HEK293 (cell line): Measurements from ENCODE around the gene SOCS6.

Experiments used
- CTCF ChIA-PET: fragments of 350-600 bp; formaldehyde crosslinking; extraction: SDS; loops from one replicate; lab custom pipeline; 2021; ENCODE audit warnings: antibody characterized with exemption; lab: Yijun Ruan, JAX
- POLR2A ChIA-PET: fragments of 300-600 bp; formaldehyde crosslinking; extraction: SDS; loops from one replicate; lab custom pipeline; 2020; ENCODE audit warnings: antibody characterized with exemption, inconsistent platforms; lab: Yijun Ruan, JAX
- H3K27ac ChIP-seq: fragments of 200-500 bp; sonication (Bioruptor generic); 2 replicates; pipeline ENCODE4 v1.5.1; 2014; ENCODE audit warnings: low read depth, low read length, control low read depth, inconsistent platforms; ENCODE audit errors: extremely low read depth
- H3K36me3 ChIP-seq, 2 experiments: fragments of 200-500 bp in 1 of 2; sonication (Bioruptor generic) in 1 of 2; 1 replicate in 1 of 2; 2 replicates in 1 of 2; pipeline ENCODE4 v1.5.1; 2014 to 2017; ENCODE audit warnings: inconsistent platforms in 2 of 2, low read length in 2 of 2; ENCODE audit not compliant: control insufficient read depth in 2 of 2, insufficient read depth in 1 of 2
- H3K4me1 ChIP-seq: fragments of 200-500 bp; sonication (Bioruptor generic); 2 replicates; pipeline ENCODE4 v1.5.1; 2014; ENCODE audit warnings: mild to moderate bottlenecking, low read length, inconsistent platforms; ENCODE audit not compliant: control insufficient read depth, insufficient read depth
- H3K4me3 ChIP-seq: 2 replicates; pipeline ENCODE4 v1.5.1; 2011; ENCODE audit warnings: low read depth, mild to moderate bottlenecking, control low read depth, low read length, moderate library complexity
- H3K9me3 ChIP-seq: fragments of 200-500 bp; sonication (Bioruptor generic); 2 replicates; pipeline ENCODE4 v1.5.1; 2014; ENCODE audit warnings: low read depth, low read length, inconsistent platforms; ENCODE audit not compliant: control insufficient read depth, insufficient read depth
- BCL11A ChIP-seq: fragments of 450-650 bp; formaldehyde crosslinking; IDR thresholded peaks from 2 replicates; pipeline ENCODE4 v1.5.1; 2016; ENCODE audit warnings: low read depth, missing biosample characterization, missing genetic modification characterization
- EGR2 ChIP-seq: fragments of 450-650 bp; formaldehyde crosslinking; IDR thresholded peaks from 2 replicates; pipeline ENCODE4 v1.5.1; 2016; ENCODE audit warnings: low read depth, missing biosample characterization, missing genetic modification characterization
- GFI1B ChIP-seq: fragments of 450-650 bp; formaldehyde crosslinking; IDR thresholded peaks from 2 replicates; pipeline ENCODE4 v1.5.1; 2016; ENCODE audit warnings: missing biosample characterization, missing genetic modification characterization
- IKZF3 ChIP-seq: fragments of 450-650 bp; IDR thresholded peaks from 2 replicates; pipeline ENCODE4 v1.5.0; 2018; ENCODE audit warnings: missing biosample characterization, mild to moderate bottlenecking, missing genetic modification characterization, moderate library complexity
- MEIS1 ChIP-seq: sonication (generic); formaldehyde crosslinking; IDR thresholded peaks from 2 replicates; pipeline ENCODE4 v1.8.1; 2022; ENCODE audit warnings: missing genetic modification reagents, mild to moderate bottlenecking, borderline replicate concordance
- MZF1 ChIP-seq: fragments of 450-650 bp; formaldehyde crosslinking; IDR thresholded peaks from 2 replicates; pipeline ENCODE4 v1.5.1; 2017; ENCODE audit warnings: missing biosample characterization, missing genetic modification characterization, borderline replicate concordance
- OSR2 ChIP-seq: fragments of 450-650 bp; formaldehyde crosslinking; IDR thresholded peaks from 2 replicates; pipeline ENCODE4 v1.5.1; 2016; ENCODE audit warnings: missing biosample characterization, missing genetic modification characterization
- RBAK ChIP-seq: fragments of 450-650 bp; formaldehyde crosslinking; IDR thresholded peaks from 2 replicates; pipeline ENCODE4 v1.5.1; 2016; ENCODE audit warnings: missing biosample characterization, missing genetic modification characterization
- SCRT2 ChIP-seq: fragments of 450-650 bp; formaldehyde crosslinking; IDR thresholded peaks from 2 replicates; pipeline ENCODE4 v1.5.1; 2016; ENCODE audit warnings: missing biosample characterization, missing genetic modification characterization
- SP3 ChIP-seq: fragments of 450-650 bp; formaldehyde crosslinking; IDR thresholded peaks from 2 replicates; pipeline ENCODE4 v1.5.1; 2016; ENCODE audit warnings: missing biosample characterization, missing genetic modification characterization
- YY1 ChIP-seq: fragments of 450-650 bp; formaldehyde crosslinking; IDR thresholded peaks from 2 replicates; pipeline ENCODE4 v1.5.1; 2018; ENCODE audit warnings: missing biosample characterization, missing genetic modification characterization
- ZBTB17 ChIP-seq: fragments of 450-650 bp; formaldehyde crosslinking; IDR thresholded peaks from 2 replicates; pipeline ENCODE4 v1.5.1; 2016; ENCODE audit warnings: missing biosample characterization, missing genetic modification characterization
- ZBTB8A ChIP-seq: fragments of 450-650 bp; formaldehyde crosslinking; IDR thresholded peaks from 2 replicates; pipeline ENCODE4 v1.5.1; 2016; ENCODE audit warnings: missing biosample characterization, missing genetic modification characterization
- ZFHX2 ChIP-seq: fragments of 450-650 bp; formaldehyde crosslinking; conservative IDR thresholded peaks from 2 replicates; pipeline ENCODE4 v1.5.1; 2016; ENCODE audit warnings: missing biosample characterization, missing genetic modification characterization
- ZIC2 ChIP-seq: fragments of 450-650 bp; formaldehyde crosslinking; IDR thresholded peaks from 2 replicates; pipeline ENCODE4 v1.5.1; 2016; ENCODE audit warnings: missing biosample characterization, missing genetic modification characterization
- ZNF155 ChIP-seq: fragments of 450-650 bp; formaldehyde crosslinking; IDR thresholded peaks from 2 replicates; pipeline ENCODE4 v1.5.1; 2016; ENCODE audit warnings: missing biosample characterization, missing genetic modification characterization
- ZNF174 ChIP-seq: fragments of 450-650 bp; formaldehyde crosslinking; IDR thresholded peaks from 2 replicates; pipeline ENCODE4 v1.5.0; 2017; ENCODE audit warnings: missing biosample characterization, mild to moderate bottlenecking, missing genetic modification characterization
- ZNF175 ChIP-seq: fragments of 450-650 bp; formaldehyde crosslinking; IDR thresholded peaks from 2 replicates; pipeline ENCODE4 v1.5.1; 2016; ENCODE audit warnings: missing biosample characterization, missing genetic modification characterization
- ZNF202 ChIP-seq: fragments of 450-650 bp; formaldehyde crosslinking; IDR thresholded peaks from 2 replicates; pipeline ENCODE4 v1.5.1; 2016; ENCODE audit warnings: missing biosample characterization, missing genetic modification characterization, borderline replicate concordance
- ZNF24 ChIP-seq: fragments of 450-650 bp; formaldehyde crosslinking; IDR thresholded peaks from 2 replicates; pipeline ENCODE4 v1.5.1; 2016; ENCODE audit warnings: missing biosample characterization, missing genetic modification characterization
- ZNF335 ChIP-seq: fragments of 450-650 bp; formaldehyde crosslinking; conservative IDR thresholded peaks from 2 replicates; pipeline ENCODE4 v1.5.1; 2016; ENCODE audit warnings: missing biosample characterization, missing genetic modification characterization
- ZNF404 ChIP-seq: fragments of 450-650 bp; formaldehyde crosslinking; IDR thresholded peaks from 2 replicates; pipeline ENCODE4 v1.5.1; 2017; ENCODE audit warnings: missing biosample characterization, missing genetic modification characterization
- ZNF510 ChIP-seq: fragments of 450-650 bp; formaldehyde crosslinking; IDR thresholded peaks from 2 replicates; pipeline ENCODE4 v1.5.1; 2018; ENCODE audit warnings: mild to moderate bottlenecking, missing genetic modification characterization, missing biosample characterization; ENCODE audit not compliant: insufficient replicate concordance
- ZNF610 ChIP-seq: fragments of 450-650 bp; formaldehyde crosslinking; IDR thresholded peaks from 2 replicates; pipeline ENCODE4 v1.5.1; 2016; ENCODE audit warnings: missing biosample characterization, missing genetic modification characterization, borderline replicate concordance
- ZNF621 ChIP-seq: fragments of 450-650 bp; formaldehyde crosslinking; IDR thresholded peaks from 2 replicates; pipeline ENCODE4 v1.5.1; 2017; ENCODE audit warnings: missing biosample characterization, missing genetic modification characterization
- ZNF785 ChIP-seq: fragments of 450-650 bp; formaldehyde crosslinking; IDR thresholded peaks from 2 replicates; pipeline ENCODE4 v1.5.1; 2016; ENCODE audit warnings: missing biosample characterization, missing genetic modification characterization
- TF ChIP-seq, protein P1 (sequence below): fragments of 450-650 bp; formaldehyde crosslinking; IDR thresholded peaks from 2 replicates; pipeline ENCODE4 v1.5.1; 2016; ENCODE audit warnings: missing biosample characterization, missing genetic modification characterization
- TF ChIP-seq, protein P2 (sequence below): IDR thresholded peaks from 2 replicates; pipeline ENCODE4 v1.6.1; 2011; ENCODE audit warnings: mild to moderate bottlenecking, low read depth, low read length, borderline replicate concordance
- TF ChIP-seq, protein P3 (sequence below): fragments of 450-650 bp; formaldehyde crosslinking; IDR thresholded peaks from 2 replicates; pipeline ENCODE4 v1.5.1; 2016; ENCODE audit warnings: missing biosample characterization, missing genetic modification characterization

SOCS6 gene

DNA sequence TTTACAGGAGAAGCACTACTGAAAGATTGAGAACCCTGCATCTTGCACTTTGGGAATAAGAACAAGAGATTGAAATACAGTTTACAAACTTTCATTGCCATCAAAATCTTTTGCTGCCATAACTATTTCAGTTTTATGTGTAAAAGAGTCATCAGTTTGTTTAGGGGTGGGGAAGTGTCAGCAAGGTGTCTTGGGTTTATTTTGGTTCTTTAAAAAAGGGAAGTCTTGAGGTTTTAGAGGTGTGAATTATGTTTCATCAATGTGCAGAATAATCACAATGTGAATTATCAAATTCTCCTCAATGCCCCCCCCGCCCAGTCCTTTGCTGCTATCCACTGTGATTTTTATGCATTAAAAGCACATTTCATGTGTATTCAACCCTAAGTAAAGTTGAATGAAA, 37.4 kb downstream of the SOCS6 start:
- CTCF ChIA-PET, result no interaction called here
- H3K9me3 ChIP-seq, result no peaks in the 10 kb centered on the region
- H3K36me3 ChIP-seq, result peaks cover 0 to 14% of the 10 kb centered on the region in 2 experiments; a peak in 1 of 3 replicates
- TF ChIP-seq YY1, result no peak
- no peak for TF ChIP-seq ZNF610 (tag by site-specific recombination)
- no peak for TF ChIP-seq MZF1 (tag by site-specific recombination)
- TF ChIP-seq ZNF404 (tag by site-specific recombination), result no peak
- no peak for TF ChIP-seq ZNF174 (tag by site-specific recombination)
- no peak for TF ChIP-seq SCRT2 (tag by site-specific recombination)
- no peak for TF ChIP-seq SP3 (tag by site-specific recombination)
- no peak for TF ChIP-seq ZBTB17 (tag by site-specific recombination)
- TF ChIP-seq ZBTB8A, result no peak
- no peak for TF ChIP-seq ZNF335 (tag by site-specific recombination)
- no peak for TF ChIP-seq ZNF510 (tag by site-specific recombination)
- TF ChIP-seq, protein P1, sequence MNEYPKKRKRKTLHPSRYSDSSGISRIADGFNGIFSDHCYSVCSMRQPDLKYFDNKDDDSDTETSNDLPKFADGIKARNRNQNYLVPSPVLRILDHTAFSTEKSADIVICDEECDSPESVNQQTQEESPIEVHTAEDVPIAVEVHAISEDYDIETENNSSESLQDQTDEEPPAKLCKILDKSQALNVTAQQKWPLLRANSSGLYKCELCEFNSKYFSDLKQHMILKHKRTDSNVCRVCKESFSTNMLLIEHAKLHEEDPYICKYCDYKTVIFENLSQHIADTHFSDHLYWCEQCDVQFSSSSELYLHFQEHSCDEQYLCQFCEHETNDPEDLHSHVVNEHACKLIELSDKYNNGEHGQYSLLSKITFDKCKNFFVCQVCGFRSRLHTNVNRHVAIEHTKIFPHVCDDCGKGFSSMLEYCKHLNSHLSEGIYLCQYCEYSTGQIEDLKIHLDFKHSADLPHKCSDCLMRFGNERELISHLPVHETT (tag by site-specific recombination), result no peak
- TF ChIP-seq ZNF621 (tag by site-specific recombination), result no peak
- TF ChIP-seq ZNF155 (tag by site-specific recombination), result no peak
- no peak for TF ChIP-seq ZIC2
- TF ChIP-seq, protein P2, sequence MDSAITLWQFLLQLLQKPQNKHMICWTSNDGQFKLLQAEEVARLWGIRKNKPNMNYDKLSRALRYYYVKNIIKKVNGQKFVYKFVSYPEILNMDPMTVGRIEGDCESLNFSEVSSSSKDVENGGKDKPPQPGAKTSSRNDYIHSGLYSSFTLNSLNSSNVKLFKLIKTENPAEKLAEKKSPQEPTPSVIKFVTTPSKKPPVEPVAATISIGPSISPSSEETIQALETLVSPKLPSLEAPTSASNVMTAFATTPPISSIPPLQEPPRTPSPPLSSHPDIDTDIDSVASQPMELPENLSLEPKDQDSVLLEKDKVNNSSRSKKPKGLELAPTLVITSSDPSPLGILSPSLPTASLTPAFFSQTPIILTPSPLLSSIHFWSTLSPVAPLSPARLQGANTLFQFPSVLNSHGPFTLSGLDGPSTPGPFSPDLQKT, result no peak
- no peak for TF ChIP-seq RBAK (tag by site-specific recombination)
- no peak for TF ChIP-seq ZNF785
- TF ChIP-seq, protein P3, sequence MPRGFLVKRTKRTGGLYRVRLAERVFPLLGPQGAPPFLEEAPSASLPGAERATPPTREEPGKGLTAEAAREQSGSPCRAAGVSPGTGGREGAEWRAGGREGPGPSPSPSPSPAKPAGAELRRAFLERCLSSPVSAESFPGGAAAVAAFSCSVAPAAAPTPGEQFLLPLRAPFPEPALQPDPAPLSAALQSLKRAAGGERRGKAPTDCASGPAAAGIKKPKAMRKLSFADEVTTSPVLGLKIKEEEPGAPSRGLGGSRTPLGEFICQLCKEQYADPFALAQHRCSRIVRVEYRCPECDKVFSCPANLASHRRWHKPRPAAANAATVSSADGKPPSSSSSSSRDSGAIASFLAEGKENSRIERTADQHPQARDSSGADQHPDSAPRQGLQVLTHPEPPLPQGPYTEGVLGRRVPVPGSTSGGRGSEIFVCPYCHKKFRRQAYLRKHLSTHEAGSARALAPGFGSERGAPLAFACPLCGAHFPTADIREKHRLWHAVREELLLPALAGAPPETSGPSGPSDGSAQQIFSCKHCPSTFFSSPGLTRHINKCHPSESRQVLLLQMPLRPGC (tag by site-specific recombination), result no peak
- no peak overlapping the region for H3K27ac ChIP-seq
- POLR2A ChIA-PET, result no interaction called here
- H3K4me1 ChIP-seq, result peaks cover 4% of the 10 kb centered on the region
- no peak overlapping the region for H3K4me3 ChIP-seq

DNA sequence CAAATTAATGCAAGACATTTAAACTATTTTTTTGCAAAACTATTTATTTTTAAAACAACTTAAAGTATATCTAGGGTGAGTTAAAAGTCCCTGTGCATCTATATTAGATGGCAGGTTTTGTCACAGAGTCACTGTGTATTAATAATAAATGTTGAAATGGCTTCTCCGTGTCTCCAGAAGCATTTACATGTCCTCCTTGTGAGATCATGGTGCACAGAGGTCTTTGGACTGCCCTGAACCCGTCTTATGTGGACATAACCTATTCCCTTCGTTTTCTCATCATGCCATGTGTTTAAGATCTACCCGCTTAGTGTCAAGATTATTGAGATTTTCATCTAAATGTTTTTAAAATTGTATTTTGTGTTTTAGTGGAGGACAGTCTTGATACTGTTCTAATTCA, 39.3 kb downstream of the SOCS6 start:
- Histone ChIP-seq H3K27ac (no peak overlapping the region), H3K9me3 (no peaks in the 10 kb centered on the region), H3K4me1 (peaks cover 2% of the 10 kb centered on the region), H3K4me3 (no peak overlapping the region), H3K36me3 (peaks cover 0 to 14% of the 10 kb centered on the region in 2 experiments; a peak in 1 of 3 replicates)
- TF ChIP-seq ZNF175 (tag by site-specific recombination), result no peak
- TF ChIP-seq BCL11A (tag by site-specific recombination), result no peak
- TF ChIP-seq EGR2 (tag by site-specific recombination), result no peak
- TF ChIP-seq ZNF202 (tag by site-specific recombination), result no peak
- no peak for TF ChIP-seq ZFHX2 (tag by site-specific recombination)
- TF ChIP-seq OSR2 (tag by site-specific recombination), result no peak
- TF ChIP-seq GFI1B (tag by site-specific recombination), result no peak
- TF ChIP-seq ZNF24 (tag by site-specific recombination), result no peak
- no peak for TF ChIP-seq MEIS1 (CRISPR knock-in tag)
- no peak for TF ChIP-seq IKZF3 (tag by site-specific recombination)
- ChIA-PET POLR2A (no interaction called here), CTCF (interaction anchor here (0.7 to 1.2 kb wide), 3 partner anchors 106 to 229 kb away, joined by 3 to 4 read pairs (median 3); no protein-coding TSS in a partner anchor)
